H9 (cell line): ENCODE measurements around the gene PRR5L. TPM values are rescaled to one million over a fixed set of nuclear protein-coding genes. Genes with fewer than 3 reads are reported as not detected.

ENCODE experiments used
- DNase-seq: peaks from one replicate; pipeline ENCODE4 v3.0.0-alpha.2; 2017
- H2AFZ ChIP-seq: one replicate; pipeline ENCODE4 v1.6.1; 2013; ENCODE audit warnings: mild to moderate bottlenecking, low read length, control low read depth, moderate library complexity
- H2AK5ac ChIP-seq: 2 replicates; pipeline ENCODE4 v1.6.1; 2013; ENCODE audit warnings: low read length, control low read depth, mixed read lengths; ENCODE audit not compliant: insufficient read length
- H2BK120ac ChIP-seq: one replicate; pipeline ENCODE4 v1.6.1; 2013; ENCODE audit warnings: low read depth, mild to moderate bottlenecking, low read length, control low read depth, inconsistent platforms; ENCODE audit not compliant: poor library complexity, severe bottlenecking
- H2BK12ac ChIP-seq: 2 replicates; pipeline ENCODE4 v1.6.1; 2013; ENCODE audit warnings: low read length, control low read depth, mixed read lengths, low read depth; ENCODE audit not compliant: insufficient read length
- H2BK15ac ChIP-seq: 2 replicates; pipeline ENCODE4 v1.6.1; 2013; ENCODE audit warnings: low read depth, low read length, control low read depth
- H2BK20ac ChIP-seq: one replicate; pipeline ENCODE4 v1.6.1; 2013; ENCODE audit warnings: low read depth, mild to moderate bottlenecking, low read length, control low read depth, inconsistent platforms; ENCODE audit not compliant: poor library complexity, severe bottlenecking
- H2BK5ac ChIP-seq: 2 replicates; pipeline ENCODE4 v1.6.1; 2013; ENCODE audit warnings: low read length, control low read depth, mixed read lengths; ENCODE audit not compliant: insufficient read length
- H3K14ac ChIP-seq: 2 replicates; pipeline ENCODE4 v1.6.1; 2013; ENCODE audit warnings: low read length, control low read depth; ENCODE audit not compliant: insufficient read depth
- H3K18ac ChIP-seq: 2 replicates; pipeline ENCODE4 v1.6.1; 2013; ENCODE audit warnings: low read depth, mild to moderate bottlenecking, mixed read lengths, low read length, control low read depth; ENCODE audit not compliant: insufficient read length
- H3K23ac ChIP-seq: 2 replicates; pipeline ENCODE4 v1.6.1; 2013; ENCODE audit warnings: low read length, control low read depth, mixed read lengths, low read depth; ENCODE audit not compliant: insufficient read length
- H3K23me2 ChIP-seq: 2 replicates; pipeline ENCODE4 v1.6.1; 2013; ENCODE audit warnings: low read depth, mild to moderate bottlenecking, mixed read lengths, low read length, control low read depth; ENCODE audit not compliant: insufficient read length, poor library complexity, severe bottlenecking
- H3K27ac ChIP-seq: 2 replicates; pipeline ENCODE4 v1.5.1; 2013; ENCODE audit warnings: low read length, control low read depth, mixed read lengths, low read depth; ENCODE audit not compliant: insufficient read length
- H3K27me3 ChIP-seq: 2 replicates; pipeline ENCODE4 v1.6.1; 2013; ENCODE audit warnings: low read length, control low read depth, inconsistent platforms; ENCODE audit not compliant: insufficient read depth
- H3K4ac ChIP-seq: 2 replicates; pipeline ENCODE4 v1.6.1; 2013; ENCODE audit warnings: low read depth, mild to moderate bottlenecking, control low read depth, inconsistent platforms, low read length, moderate library complexity
- H3K4me1 ChIP-seq: 2 replicates; pipeline ENCODE4 v1.6.1; 2013; ENCODE audit warnings: low read length, control low read depth, inconsistent platforms; ENCODE audit not compliant: insufficient read depth
- H3K4me2 ChIP-seq: 2 replicates; pipeline ENCODE4 v1.6.1; 2013; ENCODE audit warnings: low read length, control low read depth, mixed read lengths; ENCODE audit not compliant: insufficient read length, insufficient read depth
- H3K56ac ChIP-seq: 2 replicates; pipeline ENCODE4 v1.6.1; 2013; ENCODE audit warnings: low read depth, mild to moderate bottlenecking, mixed read lengths, low read length, control low read depth; ENCODE audit not compliant: insufficient read length
- H3K79me1 ChIP-seq: 2 replicates; pipeline ENCODE4 v1.6.1; 2013; ENCODE audit warnings: low read depth, mild to moderate bottlenecking, moderate library complexity, low read length, control low read depth, inconsistent platforms; ENCODE audit not compliant: insufficient read depth, poor library complexity, severe bottlenecking
- H3K79me2 ChIP-seq: 2 replicates; pipeline ENCODE4 v1.6.1; 2013; ENCODE audit warnings: low read length, control low read depth, inconsistent platforms; ENCODE audit not compliant: insufficient read depth
- H3K9ac ChIP-seq: 2 replicates; pipeline ENCODE4 v1.6.1; 2013; ENCODE audit warnings: low read length, control low read depth, mixed read lengths; ENCODE audit not compliant: insufficient read length; ENCODE audit errors: extremely low read depth
- H3K9me3 ChIP-seq: one replicate; pipeline ENCODE4 v1.6.1; 2013; ENCODE audit warnings: low read depth, low read length, inconsistent platforms; ENCODE audit not compliant: control insufficient read depth
- H3T11ph ChIP-seq: one replicate; pipeline ENCODE4 v1.6.1; 2013; ENCODE audit warnings: mild to moderate bottlenecking, low read length, control low read depth, inconsistent platforms
- H4K20me1 ChIP-seq: one replicate; pipeline ENCODE4 v1.6.1; 2013; ENCODE audit not compliant: control insufficient read depth, insufficient read length, insufficient read depth
- H4K5ac ChIP-seq: 2 replicates; pipeline ENCODE4 v1.6.1; 2013; ENCODE audit warnings: low read depth, mild to moderate bottlenecking, mixed read lengths, low read length, control low read depth; ENCODE audit not compliant: insufficient read length
- H4K8ac ChIP-seq: replicated peaks from 2 replicates; pipeline ENCODE4 v1.6.1; 2013; ENCODE audit warnings: low read length, control low read depth, mixed read lengths, low read depth; ENCODE audit not compliant: insufficient read length
- H4K91ac ChIP-seq: 2 replicates; pipeline ENCODE4 v1.6.1; 2013; ENCODE audit warnings: low read depth, mild to moderate bottlenecking, moderate library complexity, mixed read lengths, low read length, control low read depth; ENCODE audit not compliant: insufficient read length
- H3K27ac Mint-ChIP-seq, 3 experiments: 2 replicates in 2 of 3; 3 replicates in 1 of 3; pipeline ENCODE4 v1.8.0; 2020 to 2021; ENCODE audit warnings: mixed read lengths in 3 of 3, mild to moderate bottlenecking in 1 of 3, moderate library complexity in 1 of 3
- H3K27me3 Mint-ChIP-seq: 2 replicates; pipeline ENCODE4 v1.8.0; 2021; ENCODE audit warnings: low read depth, mild to moderate bottlenecking, moderate library complexity, mixed read lengths
- H3K36me3 Mint-ChIP-seq, 3 experiments: 2 replicates in 2 of 3; 3 replicates in 1 of 3; pipeline ENCODE4 v1.8.0; 2020 to 2021; ENCODE audit warnings: low read depth in 3 of 3, mixed read lengths in 3 of 3; ENCODE audit not compliant: insufficient read depth in 1 of 3
- H3K4me1 Mint-ChIP-seq, 2 experiments: 2 replicates each; pipeline ENCODE4 v1.8.0; 2020; ENCODE audit warnings: mixed read lengths in 2 of 2
- H3K4me3 Mint-ChIP-seq, 2 experiments: 2 replicates in 1 of 2; 3 replicates in 1 of 2; pipeline ENCODE4 v1.8.0; 2020 to 2021; ENCODE audit warnings: mild to moderate bottlenecking in 2 of 2, mixed read lengths in 2 of 2, moderate library complexity in 1 of 2
- H3K9me3 Mint-ChIP-seq, 2 experiments: 2 replicates in 1 of 2; 3 replicates in 1 of 2; pipeline ENCODE4 v1.8.0; 2020; ENCODE audit warnings: mild to moderate bottlenecking in 2 of 2, mixed read lengths in 2 of 2, moderate library complexity in 1 of 2
- WGBS: extraction: QIAGEN DNeasy Blood & Tissue Kit; methylation state at CpG from one replicate; pipeline ENCODE4 v1.1.7; 2013; ENCODE audit warnings: missing lambda C conversion rate, low lambda C conversion rate, mixed read lengths; ENCODE audit not compliant: insufficient read length; ENCODE audit errors: extremely low coverage; 5-methylcytosine and 5-hydroxymethylcytosine counted together
- total RNA-seq: library from RNA; stranded (reverse); gene quantifications from 2 replicates; pipeline ENCODE4 v1.2.1, GENCODE V29; 2021
- TF ChIP-seq, protein P1 (sequence below): fragments of 200-600 bp; sonication (generic); conservative IDR thresholded peaks from 3 replicates; pipeline ENCODE4 v1.8.0; 2021; ENCODE audit warnings: antibody characterized with exemption, mild to moderate bottlenecking

PRR5L gene
- total RNA-seq, 1 experiment from 2014 or later, result 5.6 TPM

DNA sequence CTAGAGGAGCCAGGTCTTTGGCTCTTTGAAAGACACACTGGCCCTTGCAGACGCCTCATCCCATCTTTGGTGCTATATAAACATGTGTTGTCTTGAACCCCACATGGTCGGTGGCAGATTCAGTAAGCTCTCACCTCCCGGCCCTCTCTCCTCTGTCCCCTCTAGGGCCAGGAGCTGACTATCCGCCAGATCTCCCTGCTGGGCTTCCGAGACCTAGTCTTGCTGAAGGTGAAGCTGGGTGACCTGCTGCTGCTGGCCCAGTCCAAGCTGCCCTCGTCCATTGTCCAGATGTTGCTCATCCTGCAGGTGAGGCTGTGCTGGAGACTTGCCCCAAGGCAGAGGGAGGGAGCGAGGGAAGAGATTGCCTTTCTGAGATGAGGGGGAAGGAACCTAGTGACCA is 150.0 kb downstream of the PRR5L start:
- H3K27ac ChIP-seq, result no peak overlapping the region
- H3K4me2 ChIP-seq, result no peak overlapping the region
- no peaks in the 10 kb centered on the region; a peak in 1 of 5 replicates for H3K9me3 Mint-ChIP-seq
- no peak overlapping the region for H3K56ac ChIP-seq
- peaks cover 6 to 13% of the 10 kb centered on the region in 2 experiments for H3K4me1 Mint-ChIP-seq
- H3K4me3 Mint-ChIP-seq, result no peak overlapping the region
- no peak overlapping the region for H4K91ac ChIP-seq
- H3K27me3 ChIP-seq, result no peaks in the 10 kb centered on the region
- H3K79me2 ChIP-seq, result no peaks in the 10 kb centered on the region
- H2BK120ac ChIP-seq, result no peak overlapping the region
- H3T11ph ChIP-seq, result no peak overlapping the region
- WGBS, result no CpG with 5 or more reads among the region's 7 CpGs
- no peaks in the 10 kb centered on the region for H3K9me3 ChIP-seq
- H2BK12ac ChIP-seq, result no peak overlapping the region
- H2BK15ac ChIP-seq, result no peak overlapping the region
- no peaks in the 10 kb centered on the region for H3K79me1 ChIP-seq
- H3K23me2 ChIP-seq, result no peaks in the 10 kb centered on the region
- H3K9ac ChIP-seq, result no peak overlapping the region
- H3K23ac ChIP-seq, result no peak overlapping the region
- no peak overlapping the region for H3K14ac ChIP-seq
- no peaks in the 10 kb centered on the region; the same call in 1 of the 2 replicates for H3K27me3 Mint-ChIP-seq
- H4K20me1 ChIP-seq, result no peaks in the 10 kb centered on the region
- DNase-seq, result no peak
- H3K4ac ChIP-seq, result no peak overlapping the region
- no peak overlapping the region for H3K27ac Mint-ChIP-seq
- peaks cover 0 to 5% (median 0%) of the 10 kb centered on the region in 3 experiments; a peak in 3 of 7 replicates for H3K36me3 Mint-ChIP-seq
- no peak overlapping the region for H2BK20ac ChIP-seq
- no peak overlapping the region for H3K18ac ChIP-seq
- no peaks in the 10 kb centered on the region for H3K4me1 ChIP-seq
- H4K8ac ChIP-seq, result no peak overlapping the region
- no peak overlapping the region for H2AK5ac ChIP-seq
- H2AFZ ChIP-seq, result no peak overlapping the region
- H2BK5ac ChIP-seq, result no peak overlapping the region
- TF ChIP-seq, protein P1, sequence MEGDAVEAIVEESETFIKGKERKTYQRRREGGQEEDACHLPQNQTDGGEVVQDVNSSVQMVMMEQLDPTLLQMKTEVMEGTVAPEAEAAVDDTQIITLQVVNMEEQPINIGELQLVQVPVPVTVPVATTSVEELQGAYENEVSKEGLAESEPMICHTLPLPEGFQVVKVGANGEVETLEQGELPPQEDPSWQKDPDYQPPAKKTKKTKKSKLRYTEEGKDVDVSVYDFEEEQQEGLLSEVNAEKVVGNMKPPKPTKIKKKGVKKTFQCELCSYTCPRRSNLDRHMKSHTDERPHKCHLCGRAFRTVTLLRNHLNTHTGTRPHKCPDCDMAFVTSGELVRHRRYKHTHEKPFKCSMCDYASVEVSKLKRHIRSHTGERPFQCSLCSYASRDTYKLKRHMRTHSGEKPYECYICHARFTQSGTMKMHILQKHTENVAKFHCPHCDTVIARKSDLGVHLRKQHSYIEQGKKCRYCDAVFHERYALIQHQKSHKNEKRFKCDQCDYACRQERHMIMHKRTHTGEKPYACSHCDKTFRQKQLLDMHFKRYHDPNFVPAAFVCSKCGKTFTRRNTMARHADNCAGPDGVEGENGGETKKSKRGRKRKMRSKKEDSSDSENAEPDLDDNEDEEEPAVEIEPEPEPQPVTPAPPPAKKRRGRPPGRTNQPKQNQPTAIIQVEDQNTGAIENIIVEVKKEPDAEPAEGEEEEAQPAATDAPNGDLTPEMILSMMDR, result no peak
- no peak overlapping the region for H4K5ac ChIP-seq
